Retinal pigment epithelial cell (primary cell): ENCODE results near the gene MGST3.
A peak's percentile ranks its signal among the peaks of the same experiment; 100 is the strongest.

Source experiments
- DNase-seq: peaks from one replicate; pipeline ENCODE4 v3.0.0-alpha.2; 2010; ENCODE audit warnings: low read depth
- H3K4me3 ChIP-seq: 2 replicates; pipeline ENCODE4 v1.5.1; 2011; ENCODE audit warnings: mild to moderate bottlenecking, low read length, control low read depth, moderate library complexity
- CTCF ChIP-seq: conservative IDR thresholded peaks from 2 replicates; pipeline ENCODE4 v1.5.1; 2011; ENCODE audit warnings: low read depth, low read length, control low read depth, inconsistent platforms

Gene MGST3

GRCh38 chr1:165629848-165630628 lies 996 bp upstream of the MGST3 start:
- no peak for TF ChIP-seq CTCF
- DNase-seq: no peak
- peak overlapping the region; percentile 97 for H3K4me3 ChIP-seq

- peak; percentile 13 for TF ChIP-seq CTCF
- DNase-seq: peak; percentile 54
- peak overlapping the region; percentile 97 for H3K4me3 ChIP-seq
These were observed 513 bp downstream of the MGST3 start for GRCh38 chr1:165631342-165632151.

- H3K4me3 ChIP-seq: peak overlapping the region; percentile 97
- TF ChIP-seq CTCF: no peak
- no peak for DNase-seq
These were observed 1.1 kb downstream of the MGST3 start for GRCh38 chr1:165632152-165632469.

GRCh38 chr1:165632491-165632890 lies 1.5 kb downstream of the MGST3 start:
- no peak for DNase-seq
- peak overlapping the region; percentile 97 for H3K4me3 ChIP-seq
- TF ChIP-seq CTCF: no peak

GRCh38 chr1:165633614-165634013 lies 2.6 kb downstream of the MGST3 start:
- H3K4me3 ChIP-seq: no peak overlapping the region
- DNase-seq: no peak
- no peak for TF ChIP-seq CTCF

GRCh38 chr1:165634154-165634921 lies 3.3 kb downstream of the MGST3 start:
- H3K4me3 ChIP-seq: no peak overlapping the region
- TF ChIP-seq CTCF: no peak

More at GRCh38 chr1:165634154-165634921, 3.3 kb downstream of the MGST3 start:
- no peak for DNase-seq
